ENCODE measurements around the gene CDH8.

- TF ChIP-seq CTCF (IDR thresholded peaks at IDR 0.05; ENCODE audit: low read depth, low read length, poor library complexity, severe bottlenecking) (no peak), EZH2phosphoT487 (IDR thresholded peaks at IDR 0.05; ENCODE audit: borderline replicate concordance, low read length) (no peak)
Observed at GRCh38 chr16:61820820-61821219, 215.4 kb downstream of the CDH8 start.

Measured in DOHH2 (cell line).